ENCODE results near the gene C15orf39.

DNA sequence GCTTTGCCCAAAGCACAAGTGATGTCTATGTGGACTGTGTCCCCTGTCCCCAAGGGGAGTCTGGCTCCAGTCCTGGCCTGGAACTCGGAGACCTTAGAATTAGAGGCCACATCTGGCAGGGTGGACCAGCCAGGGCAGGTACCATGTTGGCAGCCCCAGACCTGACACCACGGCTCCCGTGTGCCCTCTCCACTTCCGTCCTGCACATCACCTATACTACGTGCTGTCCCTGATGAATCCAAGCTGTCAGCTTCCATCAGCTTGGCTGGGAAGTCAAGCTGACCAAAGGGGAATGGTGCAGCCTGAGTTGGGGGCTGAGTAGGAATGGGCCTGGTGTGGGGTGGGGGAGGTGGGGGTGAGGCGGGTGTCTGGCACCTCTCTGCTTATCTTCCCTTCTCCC is 15.3 kb downstream of the C15orf39 start:
- TF ChIP-seq, protein P1, sequence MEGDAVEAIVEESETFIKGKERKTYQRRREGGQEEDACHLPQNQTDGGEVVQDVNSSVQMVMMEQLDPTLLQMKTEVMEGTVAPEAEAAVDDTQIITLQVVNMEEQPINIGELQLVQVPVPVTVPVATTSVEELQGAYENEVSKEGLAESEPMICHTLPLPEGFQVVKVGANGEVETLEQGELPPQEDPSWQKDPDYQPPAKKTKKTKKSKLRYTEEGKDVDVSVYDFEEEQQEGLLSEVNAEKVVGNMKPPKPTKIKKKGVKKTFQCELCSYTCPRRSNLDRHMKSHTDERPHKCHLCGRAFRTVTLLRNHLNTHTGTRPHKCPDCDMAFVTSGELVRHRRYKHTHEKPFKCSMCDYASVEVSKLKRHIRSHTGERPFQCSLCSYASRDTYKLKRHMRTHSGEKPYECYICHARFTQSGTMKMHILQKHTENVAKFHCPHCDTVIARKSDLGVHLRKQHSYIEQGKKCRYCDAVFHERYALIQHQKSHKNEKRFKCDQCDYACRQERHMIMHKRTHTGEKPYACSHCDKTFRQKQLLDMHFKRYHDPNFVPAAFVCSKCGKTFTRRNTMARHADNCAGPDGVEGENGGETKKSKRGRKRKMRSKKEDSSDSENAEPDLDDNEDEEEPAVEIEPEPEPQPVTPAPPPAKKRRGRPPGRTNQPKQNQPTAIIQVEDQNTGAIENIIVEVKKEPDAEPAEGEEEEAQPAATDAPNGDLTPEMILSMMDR (IDR thresholded peaks at IDR 0.05 in 4 of 5, conservative IDR thresholded peaks at IDR 0.05 in 1 of 5), result no peak
- no peak for TF ChIP-seq POLR2A (IDR thresholded peaks at IDR 0.05)
